ENCODE measurements around the gene CELF5.

DNA sequence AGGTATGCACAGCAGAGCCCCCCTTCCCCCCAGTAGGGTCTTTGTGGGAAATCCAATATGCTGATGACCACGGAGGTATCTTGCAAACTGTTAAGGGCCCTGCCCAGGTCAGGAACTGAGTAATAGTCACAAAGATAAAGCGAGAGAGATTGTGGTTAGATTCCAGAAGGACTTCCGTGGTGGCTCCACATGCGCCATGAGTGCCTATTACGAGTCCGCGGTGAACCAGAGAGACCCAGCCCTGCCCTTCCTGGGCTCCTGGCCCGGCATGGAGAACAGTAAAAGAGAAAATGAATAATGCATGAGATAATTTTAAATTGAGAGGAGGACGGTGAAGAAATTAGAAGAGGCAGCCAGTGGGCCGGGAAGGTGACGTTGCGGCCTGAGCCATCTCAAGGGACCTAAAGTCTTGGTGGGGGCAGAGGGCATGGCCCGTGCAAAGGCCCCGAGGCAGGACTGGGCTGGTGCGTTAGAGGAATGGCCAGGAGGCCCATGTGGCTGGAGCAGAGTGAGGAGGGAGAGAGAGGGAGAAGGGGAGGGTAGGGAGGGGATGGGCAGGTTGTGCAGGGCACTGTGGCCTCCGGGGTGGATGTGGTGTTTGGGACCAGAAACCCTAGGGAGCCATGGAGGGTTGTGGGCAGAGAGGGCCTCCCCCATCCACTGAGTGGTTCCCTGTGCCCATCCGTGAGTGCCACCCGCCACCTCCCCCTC is 95.3 kb downstream of the CELF5 start:
- TF ChIP-seq, protein P1, sequence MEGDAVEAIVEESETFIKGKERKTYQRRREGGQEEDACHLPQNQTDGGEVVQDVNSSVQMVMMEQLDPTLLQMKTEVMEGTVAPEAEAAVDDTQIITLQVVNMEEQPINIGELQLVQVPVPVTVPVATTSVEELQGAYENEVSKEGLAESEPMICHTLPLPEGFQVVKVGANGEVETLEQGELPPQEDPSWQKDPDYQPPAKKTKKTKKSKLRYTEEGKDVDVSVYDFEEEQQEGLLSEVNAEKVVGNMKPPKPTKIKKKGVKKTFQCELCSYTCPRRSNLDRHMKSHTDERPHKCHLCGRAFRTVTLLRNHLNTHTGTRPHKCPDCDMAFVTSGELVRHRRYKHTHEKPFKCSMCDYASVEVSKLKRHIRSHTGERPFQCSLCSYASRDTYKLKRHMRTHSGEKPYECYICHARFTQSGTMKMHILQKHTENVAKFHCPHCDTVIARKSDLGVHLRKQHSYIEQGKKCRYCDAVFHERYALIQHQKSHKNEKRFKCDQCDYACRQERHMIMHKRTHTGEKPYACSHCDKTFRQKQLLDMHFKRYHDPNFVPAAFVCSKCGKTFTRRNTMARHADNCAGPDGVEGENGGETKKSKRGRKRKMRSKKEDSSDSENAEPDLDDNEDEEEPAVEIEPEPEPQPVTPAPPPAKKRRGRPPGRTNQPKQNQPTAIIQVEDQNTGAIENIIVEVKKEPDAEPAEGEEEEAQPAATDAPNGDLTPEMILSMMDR (IDR thresholded peaks at IDR 0.05) = no peak
- no peak for TF ChIP-seq EZH2 (IDR thresholded peaks at IDR 0.05; ENCODE audit: borderline replicate concordance, insufficient read depth, low read depth, low read length, poor library complexity, severe bottlenecking)

All from B cell (primary cell).